Mononuclear cell (primary cell): ENCODE data around the gene STAM. TPM values are rescaled to one million over a fixed set of nuclear protein-coding genes. Genes with fewer than 3 reads are reported as not detected.
"Not testable (repeated sequence)": the region's sequence is repeated elsewhere in the genome, so short reads cannot be mapped to it uniquely, and the experiment has no call there.

Source experiments
- H3K27me3 ChIP-seq: 2 replicates; pipeline ENCODE4 v1.6.0; 2011; ENCODE audit warnings: low read length, control low read depth; ENCODE audit not compliant: insufficient read depth
- H3K4me1 ChIP-seq: 2 replicates; pipeline ENCODE4 v1.5.1; 2011; ENCODE audit warnings: mild to moderate bottlenecking, low read length, control low read depth; ENCODE audit not compliant: insufficient read depth
- H3K4me3 ChIP-seq: 2 replicates; pipeline ENCODE4 v1.5.1; 2011; ENCODE audit warnings: mild to moderate bottlenecking, low read length, moderate library complexity
- H3K9me3 ChIP-seq: 2 replicates; pipeline ENCODE4 v1.5.1; 2011; ENCODE audit warnings: low read depth, mild to moderate bottlenecking, control low read depth, low read length
- total RNA-seq: library from RNA; depleted of rRNA; stranded (reverse); fragments of >200 nt; gene quantifications from one replicate; pipeline ENCODE4 v1.2.3, GENCODE V29; 2012

Gene STAM
- total RNA-seq, 1 donor, result 51.2 TPM

- Histone ChIP-seq H3K4me1 (no peaks in the 10 kb centered on the region), H3K4me3 (no peak overlapping the region), H3K27me3 (no peaks in the 10 kb centered on the region), H3K9me3 (no peaks in the 10 kb centered on the region)
These were observed 69.8 kb downstream of the STAM start for GRCh38 chr10:17713758-17714157.

- H3K27me3 ChIP-seq, result no peaks in the 10 kb centered on the region
- H3K4me3 ChIP-seq, result no peak overlapping the region
- no peaks in the 10 kb centered on the region for H3K4me1 ChIP-seq
- H3K9me3 ChIP-seq, result no peaks in the 10 kb centered on the region
These were observed 72.2 kb downstream of the STAM start for GRCh38 chr10:17716161-17716560.

- H3K27me3 ChIP-seq, H3K4me3 ChIP-seq, H3K9me3 ChIP-seq, H3K4me1 ChIP-seq: not testable (repeated sequence)
These were observed 78.5 kb downstream of the STAM start for GRCh38 chr10:17722317-17723014.

- Histone ChIP-seq H3K27me3 (no peaks in the 10 kb centered on the region), H3K9me3 (no peaks in the 10 kb centered on the region)
These were observed 81.8 kb downstream of the STAM start for GRCh38 chr10:17725703-17726102.

GRCh38 chr10:17729630-17730029 lies 85.7 kb downstream of the STAM start:
- no peak overlapping the region for H3K4me3 ChIP-seq
- no peaks in the 10 kb centered on the region for H3K9me3 ChIP-seq
- H3K27me3 ChIP-seq, result no peaks in the 10 kb centered on the region
- H3K4me1 ChIP-seq, result no peaks in the 10 kb centered on the region

More at GRCh38 chr10:17725703-17726102, 81.8 kb downstream of the STAM start:
- Histone ChIP-seq H3K4me3 (no peak overlapping the region), H3K4me1 (no peaks in the 10 kb centered on the region)

- H3K4me1 ChIP-seq, result no peaks in the 10 kb centered on the region
- no peak overlapping the region for H3K4me3 ChIP-seq
- H3K9me3 ChIP-seq, result no peaks in the 10 kb centered on the region
- H3K27me3 ChIP-seq, result no peaks in the 10 kb centered on the region
These were observed 86.7 kb downstream of the STAM start for GRCh38 chr10:17730667-17731066.

- H3K9me3 ChIP-seq, result no peaks in the 10 kb centered on the region
- H3K4me1 ChIP-seq, result no peaks in the 10 kb centered on the region
- no peak overlapping the region for H3K4me3 ChIP-seq
- no peaks in the 10 kb centered on the region for H3K27me3 ChIP-seq
These were observed 87.5 kb downstream of the STAM start for GRCh38 chr10:17731331-17732020.

GRCh38 chr10:17733620-17734019 lies 89.7 kb downstream of the STAM start:
- Histone ChIP-seq H3K4me3 (no peak overlapping the region), H3K9me3 (no peaks in the 10 kb centered on the region)

GRCh38 chr10:17734432-17735080 lies 90.6 kb downstream of the STAM start:
- no peaks in the 10 kb centered on the region for H3K9me3 ChIP-seq
- H3K27me3 ChIP-seq, result no peaks in the 10 kb centered on the region
- H3K4me1 ChIP-seq, result no peaks in the 10 kb centered on the region
- no peak overlapping the region for H3K4me3 ChIP-seq

More at GRCh38 chr10:17733620-17734019, 89.7 kb downstream of the STAM start:
- H3K27me3 ChIP-seq, result no peaks in the 10 kb centered on the region
- H3K4me1 ChIP-seq, result no peaks in the 10 kb centered on the region

- Histone ChIP-seq H3K4me1 (no peaks in the 10 kb centered on the region), H3K27me3 (no peaks in the 10 kb centered on the region), H3K4me3 (no peak overlapping the region), H3K9me3 (no peaks in the 10 kb centered on the region)
These were observed 91.4 kb downstream of the STAM start for GRCh38 chr10:17735166-17735941.

- no peak overlapping the region for H3K4me3 ChIP-seq
- no peaks in the 10 kb centered on the region for H3K4me1 ChIP-seq
- H3K27me3 ChIP-seq, result no peaks in the 10 kb centered on the region
- H3K9me3 ChIP-seq, result no peaks in the 10 kb centered on the region
These were observed 92.3 kb downstream of the STAM start for GRCh38 chr10:17736223-17736622.

GRCh38 chr10:17737027-17737965 lies 93.3 kb downstream of the STAM start:
- H3K4me3 ChIP-seq, result no peak overlapping the region
- H3K27me3 ChIP-seq, result no peaks in the 10 kb centered on the region
- H3K4me1 ChIP-seq, result no peaks in the 10 kb centered on the region
- no peaks in the 10 kb centered on the region for H3K9me3 ChIP-seq

GRCh38 chr10:17740668-17741067 lies 96.7 kb downstream of the STAM start:
- H3K27me3 ChIP-seq, result no peaks in the 10 kb centered on the region
- H3K4me3 ChIP-seq, result no peak overlapping the region
- no peaks in the 10 kb centered on the region for H3K9me3 ChIP-seq
- peaks cover 20% of the 10 kb centered on the region for H3K4me1 ChIP-seq

- Histone ChIP-seq H3K4me1 (peaks cover 20% of the 10 kb centered on the region), H3K9me3 (no peaks in the 10 kb centered on the region), H3K27me3 (no peaks in the 10 kb centered on the region), H3K4me3 (no peak overlapping the region)
These were observed 99.0 kb downstream of the STAM start for GRCh38 chr10:17742918-17743317.
